Heart left ventricle (tissue), 16 donors: Measurements from ENCODE around the gene CASP7. TPM values are rescaled to one million over a fixed set of nuclear protein-coding genes. Genes with fewer than 3 reads are reported as not detected.

ENCODE experiments used
- ATAC-seq, 4 donors: fragments of 200-7000 bp; cut with Tn5 transposase; one replicate each; pipeline ENCODE4 v1.9.1; 2020 to 2022; ENCODE audit warnings: moderate library complexity in 4 of 4, mild to moderate bottlenecking in 3 of 4, moderate number of reproducible peaks in 1 of 4
- DNase-seq, 5 donors: peaks; one replicate each; pipeline ENCODE4 v3.0.0-alpha.2; 2020
- H3K27ac ChIP-seq, 12 donors: fragments of 200-600 bp; sonication (generic) in 4 of 12; one replicate each; pipeline versions ENCODE4 v1.5.0 to v1.8.0; 2016 to 2022; ENCODE audit warnings: mild to moderate bottlenecking in 2 of 12
- H3K27me3 ChIP-seq, 9 donors: fragments of 200-600 bp; sonication (generic) in 2 of 9; one replicate each; pipeline versions ENCODE4 v1.5.1 to v1.8.0; 2016 to 2022; ENCODE audit warnings: mild to moderate bottlenecking in 3 of 9
- H3K36me3 ChIP-seq, 9 donors: fragments of 200-600 bp; sonication (generic) in 2 of 9; one replicate each; pipeline versions ENCODE4 v1.5.0 to v1.8.0; 2018 to 2022; ENCODE audit warnings: mild to moderate bottlenecking in 2 of 9
- H3K4me1 ChIP-seq, 12 donors: fragments of 200-600 bp; sonication (generic) in 4 of 12; one replicate each; pipeline versions ENCODE4 v1.5.0 to v1.8.0; 2016 to 2022; ENCODE audit warnings: mild to moderate bottlenecking in 3 of 12
- H3K4me3 ChIP-seq, 12 donors: fragments of 200-600 bp; sonication (generic) in 4 of 12; one replicate each; pipeline versions ENCODE4 v1.5.0 to v1.8.0; 2017 to 2022; ENCODE audit warnings: mild to moderate bottlenecking in 9 of 12, moderate library complexity in 4 of 12
- H3K9me3 ChIP-seq, 12 donors: fragments of 200-600 bp; sonication (generic) in 4 of 12; one replicate each; pipeline versions ENCODE4 v1.5.0 to v1.8.0; 2016 to 2022; ENCODE audit warnings: mild to moderate bottlenecking in 1 of 12
- CTCF ChIP-seq, 12 donors: fragments of 200-600 bp; sonication (generic) in 4 of 12; IDR thresholded peaks; one replicate each; pipeline versions ENCODE4 v1.5.0 to v1.8.0; 2018 to 2022; ENCODE audit warnings: antibody characterized with exemption in 12 of 12, mild to moderate bottlenecking in 5 of 12
- POLR2A ChIP-seq, 2 donors: fragments of 450-650 bp; IDR thresholded peaks; one replicate each; pipeline ENCODE4 v1.6.1; 2017; ENCODE audit warnings: antibody characterized with exemption in 2 of 2, mild to moderate bottlenecking in 2 of 2, moderate library complexity in 2 of 2
- WGBS, 4 donors: extraction: QIAGEN DNeasy Blood & Tissue Kit in 2 of 4; methylation state at CpG; one replicate each; pipeline versions ENCODE4 v1.1.5 to v1.1.7; 2013 to 2018; 5-methylcytosine and 5-hydroxymethylcytosine counted together
- intact Hi-C, 10 donors: fragments of 100-400 bp; cut with DNase I; formaldehyde crosslinking; loops; one replicate each; pipeline versions ENCODE4 v1.11.1 to v1.14.2; 2022
- polyA plus RNA-seq, 2 donors: library from polyadenylated mRNA; stranded (reverse); fragments of 200-250 nt; gene quantifications; one replicate each; pipeline ENCODE4 v1.2.3, GENCODE V29; 2013
- total RNA-seq, 9 donors: library from RNA; depleted of rRNA in 2 of 9; stranded (reverse); fragments of >200 nt in 2 of 9; fragmentation: NEBNext Ultra II Directional in 3 of 9; extraction: Animal tissue kit (Norgen Biotek cat#: 25700) in 3 of 9; gene quantifications; one replicate each; pipeline versions ENCODE4 v1.1.0 to v1.2.4, GENCODE V29; 2016 to 2023
- donor health status: ischemic (EF 13 %, LVEDD 7.1; RV severe dilation, severe dysfunction).
- donor health status: healthy with polysubstance abuse.
- donor health status: DM: no; HTN: yes; CAD: no.
- donor health status: DM: no; HTN: no; CAD: no.
- donor health status: ischemic (EF 25% LVEDD 6.9; RV normal size, moderate dysfunction).
- donor health status: ischemic (EF 25% LVEDD 5.7; RV mildly dilated, moderate dysfunction).
- donor health status: healthy.
- donor health status: DM: yes; HTN: yes; CAD: no.
- donor health status: ischemic (EF 35%, LVEDD 5.7; RV mildly dilated, moderate dysfunction).
- donor health status: nonischemic (EF 11% LVEDD 7.7; RV severe dilation, severe dysfunction).
- donor health status: DM: yes; HTN: yes; CAD: no.
- donor health status: PGD.
- donor health status: ischemic (EF 29% LVEDD 5.4; RV normal size, mild dysfunction).
- donor health status: nonischemic (EF 23%, LVEDD 6.1; RV moderate dilation, normal function).

The CASP7 gene
- total and polyA plus RNA-seq, 11 donors: 4.8 to 32.7 (median 10.4) TPM

GRCh38 chr10:113639966-113640365 lies 39.7 kb upstream of the CASP7 start:
- no peaks in the 10 kb centered on the region for H3K9me3 ChIP-seq
- peak overlapping the region in 4 of 12 donors; percentile 33 to 91 (median 80) for H3K27ac ChIP-seq
- peaks cover 0 to 57% (median 19%) of the 10 kb centered on the region in 12 donors for H3K4me1 ChIP-seq
- H3K4me3 ChIP-seq: no peak overlapping the region
- intact Hi-C loops: no loop called here
- DNase-seq (no peak), ATAC-seq (no peak)
- WGBS, 4 donors: 44 to 55% (median 53%) methylated on average over 3 of the region's 3 CpGs
- H3K36me3 ChIP-seq: peaks cover 0 to 84% (median 9%) of the 10 kb centered on the region in 9 donors
- no peak for TF ChIP-seq CTCF (IDR thresholded peaks at IDR 0.05)
- TF ChIP-seq POLR2A (IDR thresholded peaks at IDR 0.05): no peak
- H3K27me3 ChIP-seq: peaks cover 0 to 2% (median 0%) of the 10 kb centered on the region in 9 donors

- Histone ChIP-seq H3K9me3 (no peaks in the 10 kb centered on the region), H3K36me3 (peaks cover 0 to 80% (median 5%) of the 10 kb centered on the region in 9 donors), H3K27ac (peak overlapping the region in 9 of 12 donors; percentile 5 to 91 (median 80)), H3K27me3 (no peaks in the 10 kb centered on the region), H3K4me1 (peaks cover 0 to 64% (median 26%) of the 10 kb centered on the region in 12 donors), H3K4me3 (no peak overlapping the region)
- 57 to 72% (median 67%) methylated on average over 4 of the region's 4 CpGs for WGBS, 4 donors
- no peak for DNase-seq
- TF ChIP-seq CTCF (IDR thresholded peaks at IDR 0.05) (no peak), POLR2A (IDR thresholded peaks at IDR 0.05) (no peak)
- ATAC-seq: no peak
- intact Hi-C loops: no loop called here
Measured at GRCh38 chr10:113641702-113642101, 38.0 kb upstream of the CASP7 start.

- peaks cover 0 to 78% (median 0%) of the 10 kb centered on the region in 9 donors for H3K36me3 ChIP-seq
Measured at GRCh38 chr10:113643183-113643582, 36.5 kb upstream of the CASP7 start.

More at GRCh38 chr10:113643183-113643582, 36.5 kb upstream of the CASP7 start:
- peak overlapping the region in 9 of 12 donors; percentile 69 to 91 (median 80) for H3K27ac ChIP-seq
- 78 to 82% (median 79%) methylated on average over 4 of the region's 4 CpGs for WGBS, 4 donors
- intact Hi-C loops: no loop called here
- no peaks in the 10 kb centered on the region for H3K27me3 ChIP-seq
- H3K9me3 ChIP-seq: no peaks in the 10 kb centered on the region
- DNase-seq (no peak), ATAC-seq (no peak)
- peaks cover 0 to 74% (median 34%) of the 10 kb centered on the region in 12 donors for H3K4me1 ChIP-seq
- no peak overlapping the region for H3K4me3 ChIP-seq
- TF ChIP-seq POLR2A (IDR thresholded peaks at IDR 0.05) (no peak), CTCF (IDR thresholded peaks at IDR 0.05) (no peak)
